Peyer's patch (tissue), 4 donors: ENCODE measurements around the gene GLRX2.

Experiments used
- POLR2A ChIP-seq, 2 donors: fragments of 450-650 bp; IDR thresholded peaks; one replicate each; pipeline ENCODE4 v1.5.1; 2017; ENCODE audit warnings: antibody characterized with exemption in 2 of 2, mild to moderate bottlenecking in 2 of 2, moderate library complexity in 2 of 2
- TF ChIP-seq, protein P1 (sequence below), 6 experiments: fragments of 450-650 bp in 4 of 6; fragments of 200-600 bp in 2 of 6; sonication (generic) in 1 of 6; IDR thresholded peaks; one replicate each; pipeline ENCODE4 v1.5.1; 2017 to 2019; ENCODE audit warnings: antibody characterized with exemption in 6 of 6, mild to moderate bottlenecking in 3 of 6, moderate library complexity in 1 of 6

- TF ChIP-seq, protein P1, sequence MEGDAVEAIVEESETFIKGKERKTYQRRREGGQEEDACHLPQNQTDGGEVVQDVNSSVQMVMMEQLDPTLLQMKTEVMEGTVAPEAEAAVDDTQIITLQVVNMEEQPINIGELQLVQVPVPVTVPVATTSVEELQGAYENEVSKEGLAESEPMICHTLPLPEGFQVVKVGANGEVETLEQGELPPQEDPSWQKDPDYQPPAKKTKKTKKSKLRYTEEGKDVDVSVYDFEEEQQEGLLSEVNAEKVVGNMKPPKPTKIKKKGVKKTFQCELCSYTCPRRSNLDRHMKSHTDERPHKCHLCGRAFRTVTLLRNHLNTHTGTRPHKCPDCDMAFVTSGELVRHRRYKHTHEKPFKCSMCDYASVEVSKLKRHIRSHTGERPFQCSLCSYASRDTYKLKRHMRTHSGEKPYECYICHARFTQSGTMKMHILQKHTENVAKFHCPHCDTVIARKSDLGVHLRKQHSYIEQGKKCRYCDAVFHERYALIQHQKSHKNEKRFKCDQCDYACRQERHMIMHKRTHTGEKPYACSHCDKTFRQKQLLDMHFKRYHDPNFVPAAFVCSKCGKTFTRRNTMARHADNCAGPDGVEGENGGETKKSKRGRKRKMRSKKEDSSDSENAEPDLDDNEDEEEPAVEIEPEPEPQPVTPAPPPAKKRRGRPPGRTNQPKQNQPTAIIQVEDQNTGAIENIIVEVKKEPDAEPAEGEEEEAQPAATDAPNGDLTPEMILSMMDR (IDR thresholded peaks at IDR 0.05) = no peak
- no peak for TF ChIP-seq POLR2A (IDR thresholded peaks at IDR 0.05)
Measured at GRCh38 chr1:193066606-193067005, 38.6 kb downstream of the GLRX2 start.
